Sigmoid colon (tissue), 4 donors: Measurements from ENCODE around the gene GLP2R.

Experiments used
- EP300 ChIP-seq, 4 donors: sonication (generic); formaldehyde crosslinking; IDR thresholded peaks; one replicate each; pipeline ENCODE4 v1.6.1; 2017; ENCODE audit warnings: antibody characterized with exemption in 4 of 4
- TF ChIP-seq, protein P1 (sequence below), 4 experiments: fragments of 450-650 bp in 3 of 4; fragments of 200-600 bp in 1 of 4; IDR thresholded peaks; one replicate each; pipeline ENCODE4 v1.5.1; 2016 to 2019; ENCODE audit warnings: antibody characterized with exemption in 4 of 4, mild to moderate bottlenecking in 3 of 4, moderate library complexity in 2 of 4

DNA sequence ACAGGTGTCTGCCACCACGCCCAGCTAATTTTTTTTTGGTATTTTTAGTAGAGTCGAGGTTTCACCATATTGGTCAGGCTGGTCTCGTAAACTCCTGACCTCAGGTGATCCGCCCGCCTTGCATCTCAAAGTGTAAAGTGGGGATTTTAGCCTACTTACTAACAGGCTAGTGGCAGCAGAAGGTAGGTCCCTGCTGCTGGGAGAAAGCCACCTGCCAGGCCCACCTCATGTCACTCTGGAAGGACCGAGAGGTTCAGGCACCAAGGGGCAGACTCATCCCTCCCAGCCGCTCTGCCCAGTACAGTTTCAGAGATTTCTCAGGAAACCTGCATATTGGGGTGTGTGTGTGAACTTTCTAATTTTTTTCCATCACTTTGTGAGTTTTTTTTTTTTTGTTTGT, 81.4 kb downstream of the GLP2R start:
- TF ChIP-seq, protein P1, sequence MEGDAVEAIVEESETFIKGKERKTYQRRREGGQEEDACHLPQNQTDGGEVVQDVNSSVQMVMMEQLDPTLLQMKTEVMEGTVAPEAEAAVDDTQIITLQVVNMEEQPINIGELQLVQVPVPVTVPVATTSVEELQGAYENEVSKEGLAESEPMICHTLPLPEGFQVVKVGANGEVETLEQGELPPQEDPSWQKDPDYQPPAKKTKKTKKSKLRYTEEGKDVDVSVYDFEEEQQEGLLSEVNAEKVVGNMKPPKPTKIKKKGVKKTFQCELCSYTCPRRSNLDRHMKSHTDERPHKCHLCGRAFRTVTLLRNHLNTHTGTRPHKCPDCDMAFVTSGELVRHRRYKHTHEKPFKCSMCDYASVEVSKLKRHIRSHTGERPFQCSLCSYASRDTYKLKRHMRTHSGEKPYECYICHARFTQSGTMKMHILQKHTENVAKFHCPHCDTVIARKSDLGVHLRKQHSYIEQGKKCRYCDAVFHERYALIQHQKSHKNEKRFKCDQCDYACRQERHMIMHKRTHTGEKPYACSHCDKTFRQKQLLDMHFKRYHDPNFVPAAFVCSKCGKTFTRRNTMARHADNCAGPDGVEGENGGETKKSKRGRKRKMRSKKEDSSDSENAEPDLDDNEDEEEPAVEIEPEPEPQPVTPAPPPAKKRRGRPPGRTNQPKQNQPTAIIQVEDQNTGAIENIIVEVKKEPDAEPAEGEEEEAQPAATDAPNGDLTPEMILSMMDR (IDR thresholded peaks at IDR 0.05), result no peak
- no peak for TF ChIP-seq EP300 (IDR thresholded peaks at IDR 0.05)
